Measurements from ENCODE around the gene GREB1. TPM values are rescaled to one million over a fixed set of nuclear protein-coding genes. Genes with fewer than 3 reads are reported as not detected.

GREB1 gene
- total RNA-seq, 1 donor from 2014 or later = 30.8 TPM

GRCh38 chr2:11582862-11583752, 49.3 kb downstream of the GREB1 start:
- Histone ChIP-seq H3K27me3 (no peaks in the 10 kb centered on the region), H3K27ac (no peak overlapping the region), H3K4me2 (peak overlapping the region; percentile 28), H3K36me3 (no peaks in the 10 kb centered on the region), H3K4me3 (no peak overlapping the region), H2AFZ (replicated peaks) (no peak overlapping the region), H3K4me1 (peaks cover 15% of the 10 kb centered on the region), H3K79me2 (ENCODE audit: low read depth) (no peaks in the 10 kb centered on the region), H4K20me1 (ENCODE audit: low read depth) (peaks cover 12% of the 10 kb centered on the region), H3F3A (ENCODE audit: low read depth) (peaks cover 17% of the 10 kb centered on the region), H3K9me3 (ENCODE audit: low read depth) (no peaks in the 10 kb centered on the region), H3K9ac (no peak overlapping the region)
- Mint-ChIP-seq H3K27me3 (ENCODE audit: insufficient read depth, low read depth) (peaks cover 13% of the 10 kb centered on the region), H3K4me1 (peaks cover 48% of the 10 kb centered on the region), H3K36me3 (peaks cover 61% of the 10 kb centered on the region), H3K9me3 (no peaks in the 10 kb centered on the region), H3K4me3 (peak overlapping the region; percentile 38), H3K27ac (peak overlapping the region; percentile 69)
- peak; percentile 66 for DNase-seq (ENCODE audit: low spot score)
- TF ChIP-seq EZH2 (IDR thresholded peaks at IDR 0.05) = no peak
- peak; percentile 90 for TF ChIP-seq CTCF (IDR thresholded peaks at IDR 0.05)

GRCh38 chr2:11583840-11584524, 50.1 kb downstream of the GREB1 start:
- no peaks in the 10 kb centered on the region for H3K36me3 ChIP-seq
- no peaks in the 10 kb centered on the region for H3K79me2 ChIP-seq (ENCODE audit: low read depth)
- H3K9me3 ChIP-seq (ENCODE audit: low read depth) = no peaks in the 10 kb centered on the region
- H3K4me3 ChIP-seq = no peak overlapping the region
- H3K27me3 ChIP-seq = no peaks in the 10 kb centered on the region
- no peak overlapping the region for H3K27ac ChIP-seq
- H3K4me2 ChIP-seq = no peak overlapping the region
- Mint-ChIP-seq H3K4me1 (peaks cover 48% of the 10 kb centered on the region), H3K4me3 (no peak overlapping the region), H3K9me3 (no peaks in the 10 kb centered on the region), H3K36me3 (peaks cover 55% of the 10 kb centered on the region), H3K27ac (peak overlapping the region; percentile 81), H3K27me3 (ENCODE audit: insufficient read depth, low read depth) (peaks cover 13% of the 10 kb centered on the region)
- no peak for TF ChIP-seq EZH2phosphoT487 (IDR thresholded peaks at IDR 0.05)
- TF ChIP-seq CTCF (IDR thresholded peaks at IDR 0.05) = peak; percentile 90
- no peak for TF ChIP-seq EZH2 (IDR thresholded peaks at IDR 0.05)
- peaks cover 15% of the 10 kb centered on the region for H3K4me1 ChIP-seq
- peaks cover 12% of the 10 kb centered on the region for H4K20me1 ChIP-seq (ENCODE audit: low read depth)
- peak; percentile 79 for DNase-seq (ENCODE audit: low spot score)
- H3F3A ChIP-seq (ENCODE audit: low read depth) = peaks cover 17% of the 10 kb centered on the region
- H3K9ac ChIP-seq = no peak overlapping the region
- no peak overlapping the region for H2AFZ ChIP-seq (replicated peaks)

- Histone ChIP-seq H3K4me2 (no peak overlapping the region), H3K79me2 (ENCODE audit: low read depth) (no peaks in the 10 kb centered on the region), H3F3A (ENCODE audit: low read depth) (peaks cover 17% of the 10 kb centered on the region), H3K27ac (no peak overlapping the region), H3K9me3 (ENCODE audit: low read depth) (no peaks in the 10 kb centered on the region), H3K4me3 (no peak overlapping the region), H3K27me3 (no peaks in the 10 kb centered on the region), H2AFZ (replicated peaks) (no peak overlapping the region), H3K9ac (no peak overlapping the region), H3K4me1 (peaks cover 15% of the 10 kb centered on the region), H4K20me1 (ENCODE audit: low read depth) (peaks cover 12% of the 10 kb centered on the region), H3K36me3 (no peaks in the 10 kb centered on the region)
- DNase-seq (ENCODE audit: low spot score) = no peak
- Mint-ChIP-seq H3K4me1 (peaks cover 43% of the 10 kb centered on the region), H3K9me3 (no peaks in the 10 kb centered on the region), H3K27me3 (ENCODE audit: insufficient read depth, low read depth) (peaks cover 13% of the 10 kb centered on the region), H3K36me3 (peaks cover 50% of the 10 kb centered on the region), H3K27ac (no peak overlapping the region), H3K4me3 (peak overlapping the region; percentile 14)
- no peak for TF ChIP-seq EZH2 (IDR thresholded peaks at IDR 0.05)
Observed at GRCh38 chr2:11584525-11585056, 50.7 kb downstream of the GREB1 start.
